Urinary bladder (tissue), 4 donors: ENCODE data around the gene EEF2KMT. TPM values are rescaled to one million over a fixed set of nuclear protein-coding genes. Genes with fewer than 3 reads are reported as not detected.
"Not testable (repeated sequence)": the region's sequence is repeated elsewhere in the genome, so short reads cannot be mapped to it uniquely, and the experiment has no call there.

Experiments used
- DNase-seq: peaks from one replicate; pipeline ENCODE4 v3.0.0-alpha.2; 2015; ENCODE audit errors: extremely low spot score
- H3K27ac ChIP-seq: one replicate; pipeline ENCODE4 v1.5.1; 2013; ENCODE audit warnings: low read depth, mild to moderate bottlenecking, moderate library complexity
- H3K36me3 ChIP-seq: one replicate; pipeline ENCODE4 v1.6.1; 2013; ENCODE audit warnings: mild to moderate bottlenecking, moderate library complexity; ENCODE audit not compliant: insufficient read depth
- H3K4me1 ChIP-seq: one replicate; pipeline ENCODE4 v1.6.1; 2013; ENCODE audit warnings: mild to moderate bottlenecking, moderate library complexity; ENCODE audit not compliant: insufficient read depth
- H3K4me3 ChIP-seq: one replicate; pipeline ENCODE4 v1.5.1; 2013; ENCODE audit warnings: low read depth, low read length
- WGBS: extraction: QIAGEN DNeasy Blood & Tissue Kit; methylation state at CpG from one replicate; pipeline ENCODE4 v1.1.7; 2013; 5-methylcytosine and 5-hydroxymethylcytosine counted together
- polyA plus RNA-seq: library from polyadenylated mRNA; stranded (reverse); fragments of 200-250 nt; gene quantifications from one replicate; pipeline ENCODE4 v1.2.3, GENCODE V29; 2013
- total RNA-seq: library from RNA; depleted of rRNA; stranded (reverse); fragments of >200 nt; gene quantifications from one replicate; pipeline ENCODE4 v1.2.3, GENCODE V29; 2014
- donor health status: healthy with polysubstance abuse.
- donor health status: healthy.

EEF2KMT gene, protein sequence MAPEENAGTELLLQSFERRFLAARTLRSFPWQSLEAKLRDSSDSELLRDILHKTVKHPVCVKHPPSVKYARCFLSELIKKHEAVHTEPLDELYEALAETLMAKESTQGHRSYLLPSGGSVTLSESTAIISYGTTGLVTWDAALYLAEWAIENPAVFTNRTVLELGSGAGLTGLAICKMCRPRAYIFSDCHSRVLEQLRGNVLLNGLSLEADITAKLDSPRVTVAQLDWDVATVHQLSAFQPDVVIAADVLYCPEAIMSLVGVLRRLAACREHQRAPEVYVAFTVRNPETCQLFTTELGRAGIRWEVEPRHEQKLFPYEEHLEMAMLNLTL
- total RNA-seq (4.6 TPM), polyA plus RNA-seq (11.2 TPM)

DNA sequence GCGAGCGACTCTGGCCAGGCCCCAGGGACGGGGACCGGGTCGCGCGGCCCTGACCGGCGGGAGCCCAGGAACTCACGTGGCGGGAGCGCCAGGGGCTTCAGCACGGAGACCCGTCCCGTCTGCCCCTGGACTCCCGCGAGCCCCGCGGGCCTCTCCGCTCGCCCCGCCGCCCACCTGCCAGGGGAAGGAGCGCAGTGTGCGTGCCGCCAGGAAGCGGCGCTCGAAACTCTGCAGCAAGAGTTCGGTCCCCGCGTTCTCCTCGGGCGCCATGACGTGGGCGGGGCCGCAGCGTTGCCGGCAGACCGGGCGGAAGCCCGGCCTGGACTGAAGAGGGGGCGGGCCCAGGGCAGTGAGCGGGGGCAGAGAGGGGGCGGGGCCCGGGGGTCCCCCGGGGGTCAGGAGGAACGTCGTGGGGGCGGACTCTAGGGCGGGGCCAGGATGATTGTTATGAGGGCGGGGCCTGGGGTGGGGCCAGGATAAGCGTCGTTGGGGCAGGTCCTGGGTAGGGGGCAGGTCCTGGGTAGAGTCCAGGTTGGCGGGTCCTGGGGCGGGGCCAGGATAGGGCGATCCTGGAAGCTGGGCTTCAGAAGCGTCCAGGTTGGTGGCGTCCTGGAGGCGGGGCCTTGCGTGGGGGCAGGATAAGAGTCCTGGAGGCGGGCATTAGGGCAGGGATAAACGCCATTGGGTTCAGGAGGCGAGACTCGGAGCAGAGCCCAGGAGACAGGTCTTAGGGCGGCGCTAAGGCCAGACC lies at the start of gene EEF2KMT:
Gene EEF2KMT, minus strand, starts transcription at position 326 of the 751 bp plus-strand sequence. Its CDS starts 56 bp downstream, at position 270.
- under 1% methylated on average over 67 of the region's 67 CpGs for WGBS
- H3K27ac ChIP-seq, result peak within 1 kb of the TSS; percentile 80
- H3K4me3 ChIP-seq, result peak within 1 kb of the TSS; percentile 67
- not testable (repeated sequence) for H3K36me3 ChIP-seq, H3K4me1 ChIP-seq
- peak; percentile 98 for DNase-seq

DNA sequence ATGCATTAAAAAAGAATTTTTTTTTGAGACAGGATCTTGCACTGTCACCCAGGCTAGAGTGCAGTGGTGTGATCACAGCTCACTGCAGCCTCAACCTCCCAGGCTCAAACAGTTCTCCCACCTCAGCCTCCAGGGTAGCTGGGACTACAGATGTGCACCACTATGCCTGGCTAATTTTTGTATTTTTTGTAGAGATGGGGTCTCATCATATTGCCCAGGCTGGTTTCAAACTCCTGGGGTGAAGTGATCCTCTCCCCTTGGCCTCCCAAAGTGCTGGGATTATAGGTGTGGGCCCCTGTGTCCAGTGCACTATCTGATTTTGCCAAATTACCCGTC lies 47.0 kb upstream of the EEF2KMT start:
- not testable (repeated sequence) for H3K27ac ChIP-seq, H3K36me3 ChIP-seq, H3K4me3 ChIP-seq, DNase-seq, H3K4me1 ChIP-seq
- WGBS, result 77% methylated on average over 1 of the region's 1 CpG

DNA sequence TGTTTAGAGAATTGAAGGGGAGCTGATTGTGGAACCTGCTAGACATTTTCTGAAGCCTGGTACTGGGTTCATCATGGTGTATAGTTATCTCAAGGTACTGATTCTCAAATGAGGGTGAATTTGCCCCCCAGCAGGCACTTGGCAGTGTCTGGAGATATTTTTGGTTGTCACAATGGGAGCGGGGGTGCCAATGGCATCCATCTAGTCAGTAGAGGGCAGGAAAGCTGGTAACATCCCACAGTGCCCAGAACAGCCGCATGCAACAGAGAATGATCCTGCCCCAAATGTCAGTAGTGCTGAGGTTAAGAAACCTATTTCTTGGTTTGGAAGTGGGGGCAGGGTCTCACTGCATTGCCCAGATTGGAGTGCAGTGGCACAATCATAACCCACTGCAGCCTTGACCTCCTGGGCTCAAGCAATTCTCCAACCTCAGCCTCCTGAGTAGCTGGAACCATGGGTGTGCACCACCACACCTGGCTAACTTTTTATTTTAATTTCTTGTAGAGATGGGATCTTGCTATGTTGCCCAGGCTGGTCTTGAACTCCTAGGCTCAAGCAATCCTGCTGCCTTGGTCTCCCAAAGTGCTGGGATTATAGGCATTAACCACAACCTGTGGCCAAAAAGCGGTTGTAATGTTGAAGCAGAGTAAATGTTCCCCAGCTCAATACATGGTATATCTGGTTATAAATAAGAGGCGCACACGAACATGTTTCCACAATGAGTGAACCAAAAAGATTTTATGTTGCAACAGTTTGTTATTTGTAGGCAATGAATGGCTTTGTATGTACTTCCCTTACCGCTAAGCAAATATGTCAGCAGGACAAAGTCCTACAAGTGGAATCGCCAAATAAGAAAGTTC lies 46.4 kb upstream of the EEF2KMT start:
- Histone ChIP-seq H3K27ac (no peak overlapping the region), H3K36me3 (no peaks in the 10 kb centered on the region), H3K4me1 (no peaks in the 10 kb centered on the region), H3K4me3 (no peak overlapping the region)
- WGBS, result 76% methylated on average over 7 of the region's 7 CpGs
- no peak for DNase-seq

DNA sequence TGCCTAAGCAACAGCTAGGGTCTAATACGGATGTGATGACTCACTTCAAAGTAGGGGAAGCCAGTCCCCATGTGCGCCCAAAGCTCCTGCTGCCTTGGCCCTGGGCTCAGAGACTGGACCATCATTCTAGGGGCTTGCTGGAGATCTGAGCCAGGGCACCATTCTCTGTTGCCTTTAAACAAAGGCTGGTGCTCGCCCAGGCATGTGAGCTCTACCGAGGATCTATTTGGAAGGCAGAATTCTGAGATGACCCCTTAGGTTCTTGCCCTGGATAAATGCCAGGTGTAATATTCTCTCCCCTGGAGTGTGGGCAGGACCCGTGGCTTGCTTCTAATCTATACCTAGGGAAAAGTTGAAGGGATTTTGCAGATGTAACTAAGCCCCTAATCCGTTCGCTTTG lies 42.6 kb upstream of the EEF2KMT start:
- DNase-seq, H3K36me3 ChIP-seq, H3K27ac ChIP-seq, H3K4me3 ChIP-seq, H3K4me1 ChIP-seq: not testable (repeated sequence)
- 61% methylated on average over 7 of the region's 7 CpGs for WGBS

DNA sequence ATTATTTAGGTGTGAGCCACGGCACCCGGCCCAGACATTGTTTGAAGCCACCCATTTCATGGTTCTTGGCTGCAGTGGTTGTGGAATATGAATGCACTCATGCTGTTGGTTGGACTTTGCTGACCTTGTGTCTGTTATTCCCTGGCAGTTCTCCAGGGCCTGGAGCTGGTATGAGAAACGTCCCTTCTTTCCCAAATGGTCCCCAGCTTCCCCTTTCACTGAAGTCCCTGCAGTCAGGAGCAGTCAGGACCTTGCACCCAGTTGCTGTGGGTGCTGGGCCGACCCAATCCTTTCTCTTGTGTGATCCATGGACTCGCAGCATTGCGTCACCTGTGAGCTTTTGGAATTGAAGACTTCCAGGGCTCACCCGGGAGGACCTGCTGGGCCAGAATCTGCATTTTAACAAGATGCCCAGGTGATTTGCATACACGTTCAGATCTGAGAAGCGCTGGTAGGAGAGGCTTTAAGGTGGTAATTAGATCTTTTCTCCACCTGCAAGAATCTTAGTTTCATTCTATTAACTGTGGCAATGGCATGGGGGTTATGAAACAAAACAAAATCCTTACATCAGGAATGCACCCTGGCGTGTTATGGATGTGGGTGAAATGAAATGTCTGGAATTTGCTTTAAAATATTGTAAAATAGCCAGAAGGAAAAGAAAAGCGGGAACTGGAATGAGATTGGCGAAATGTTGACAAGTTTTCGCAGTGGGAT lies 37.3 kb upstream of the EEF2KMT start:
- 38% methylated on average over 13 of the region's 13 CpGs for WGBS
- H3K4me1 ChIP-seq, H3K27ac ChIP-seq, H3K36me3 ChIP-seq, DNase-seq, H3K4me3 ChIP-seq: not testable (repeated sequence)

DNA sequence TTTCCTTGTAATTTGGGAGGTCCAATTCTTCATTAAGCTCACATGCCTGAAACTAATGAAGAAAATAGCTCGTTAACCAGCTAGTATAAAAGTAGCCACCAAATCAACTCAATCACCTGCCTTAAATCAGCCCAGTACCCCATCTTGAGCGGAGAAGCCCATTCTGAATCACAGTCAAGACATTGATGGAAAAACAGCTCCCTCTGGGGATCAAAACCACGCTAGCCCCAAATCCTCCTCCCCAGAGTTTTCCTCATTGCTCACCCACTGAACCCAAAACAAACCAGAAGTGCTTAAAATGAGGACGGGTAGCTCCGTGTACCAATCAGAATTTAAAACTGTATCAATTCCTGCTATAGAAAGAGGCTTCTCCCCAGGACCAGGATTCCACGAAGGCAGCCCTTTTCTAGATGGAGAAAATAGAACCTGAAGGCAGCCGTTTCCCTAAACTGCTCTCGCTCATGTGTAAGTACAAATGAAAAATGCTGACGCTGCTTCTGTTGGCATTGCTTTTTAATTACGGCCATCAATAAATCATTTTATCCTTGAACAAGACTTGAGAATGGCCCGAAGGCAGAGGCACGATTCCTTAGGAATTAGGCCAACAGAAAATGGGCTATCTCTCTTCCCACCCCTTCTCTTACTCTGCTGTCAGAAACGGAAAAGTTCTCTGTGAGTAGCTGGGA lies 35.5 kb upstream of the EEF2KMT start:
- H3K4me3 ChIP-seq, DNase-seq, H3K36me3 ChIP-seq, H3K27ac ChIP-seq, H3K4me1 ChIP-seq: not testable (repeated sequence)
- 38% methylated on average over 13 of the region's 13 CpGs for WGBS

DNA sequence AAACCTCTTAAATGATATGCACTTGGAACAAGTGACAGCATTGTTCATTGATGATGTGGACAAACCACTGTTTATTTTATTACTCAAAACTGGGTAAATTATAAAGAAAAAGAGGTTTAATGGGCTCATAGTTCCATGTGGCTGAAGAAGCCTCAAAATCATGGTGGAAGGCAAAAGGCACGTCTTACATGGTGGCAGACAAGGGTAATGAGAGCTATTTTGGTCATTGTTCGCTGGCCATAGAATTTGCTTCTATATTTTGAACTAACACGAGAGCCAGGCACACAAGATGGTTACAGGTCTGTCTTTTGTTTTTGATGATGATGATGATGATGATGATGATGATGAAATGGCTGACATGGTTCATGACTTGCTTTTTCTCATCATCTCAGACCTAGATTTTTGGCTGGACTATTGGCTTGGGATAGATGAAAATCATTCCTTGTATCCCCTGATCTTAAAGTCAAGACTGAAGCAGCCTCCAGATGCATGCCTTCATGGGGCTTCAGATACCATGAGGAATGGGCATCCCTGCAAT lies 33.9 kb upstream of the EEF2KMT start:
- not testable (repeated sequence) for H3K27ac ChIP-seq, H3K4me3 ChIP-seq, H3K4me1 ChIP-seq, DNase-seq, H3K36me3 ChIP-seq
- WGBS, result 86% methylated on average over 3 of the region's 3 CpGs

DNA sequence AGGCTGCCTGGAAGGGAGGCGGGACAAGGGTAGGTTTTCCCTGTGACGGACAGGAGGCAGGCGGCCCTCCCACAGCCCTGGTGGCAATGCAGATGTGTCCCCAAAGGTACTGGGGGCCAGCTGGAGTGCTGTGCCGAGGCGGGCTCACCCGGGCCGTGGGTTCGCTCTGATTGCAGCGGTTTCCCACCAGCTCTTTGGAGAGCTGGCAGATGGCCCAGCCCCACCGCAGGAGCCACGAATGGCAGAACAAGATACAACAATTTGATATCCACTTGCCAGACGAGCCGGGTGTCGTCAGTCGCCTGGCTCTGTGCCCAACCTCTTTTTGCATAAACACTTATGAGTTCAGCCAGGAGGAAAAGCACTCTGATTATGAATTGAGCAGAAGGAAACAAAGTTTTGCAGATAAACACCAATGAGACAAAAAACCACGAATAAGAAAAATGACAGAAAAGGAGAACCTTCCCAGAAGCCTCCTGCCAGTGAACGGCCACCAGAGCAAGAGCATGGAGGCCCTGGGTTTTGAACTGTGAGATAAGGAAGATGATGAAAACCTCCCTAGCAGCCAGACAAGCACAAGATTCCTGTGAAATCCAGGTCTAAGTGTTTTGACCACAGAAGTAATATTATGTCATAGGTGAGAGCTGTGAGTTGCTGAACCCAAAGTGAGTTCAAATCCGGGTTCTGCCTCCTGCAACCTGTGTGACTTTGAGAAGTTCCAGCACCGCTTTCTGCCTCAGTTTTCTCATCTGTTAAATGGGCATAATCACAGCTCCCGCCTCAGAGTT lies 19.9 kb upstream of the EEF2KMT start:
- not testable (repeated sequence) for H3K4me3 ChIP-seq, H3K36me3 ChIP-seq, DNase-seq, H3K4me1 ChIP-seq, H3K27ac ChIP-seq
- 15% methylated on average over 20 of the region's 20 CpGs for WGBS

DNA sequence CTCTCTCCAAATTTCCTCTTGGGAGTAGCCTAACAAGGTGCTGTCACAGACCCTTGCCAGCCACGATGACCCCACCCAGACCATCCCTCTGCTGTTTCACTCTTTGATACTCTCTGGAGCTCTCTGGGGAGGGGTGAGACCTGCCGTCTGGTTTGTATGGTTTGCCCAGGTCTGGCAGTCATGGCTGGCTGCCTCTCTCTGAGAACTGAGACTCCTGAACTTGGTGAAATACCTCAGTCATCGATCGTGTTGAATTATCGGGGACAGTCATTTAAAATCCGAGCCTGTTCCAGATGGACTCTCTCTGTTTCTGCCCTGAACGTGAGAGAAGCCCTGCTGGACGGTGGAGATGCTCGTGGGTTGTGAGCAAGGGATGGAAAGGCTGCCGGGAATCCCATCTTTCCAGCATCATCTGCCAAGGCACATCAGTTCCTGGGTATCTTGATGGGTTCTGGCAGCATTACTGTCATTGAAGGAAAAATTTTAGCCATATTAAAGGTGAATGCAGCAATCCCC lies 19.2 kb upstream of the EEF2KMT start:
- peak overlapping the region; percentile 16 for H3K27ac ChIP-seq
- H3K4me1 ChIP-seq, H3K4me3 ChIP-seq, DNase-seq, H3K36me3 ChIP-seq: not testable (repeated sequence)
- 34% methylated on average over 10 of the region's 10 CpGs for WGBS

DNA sequence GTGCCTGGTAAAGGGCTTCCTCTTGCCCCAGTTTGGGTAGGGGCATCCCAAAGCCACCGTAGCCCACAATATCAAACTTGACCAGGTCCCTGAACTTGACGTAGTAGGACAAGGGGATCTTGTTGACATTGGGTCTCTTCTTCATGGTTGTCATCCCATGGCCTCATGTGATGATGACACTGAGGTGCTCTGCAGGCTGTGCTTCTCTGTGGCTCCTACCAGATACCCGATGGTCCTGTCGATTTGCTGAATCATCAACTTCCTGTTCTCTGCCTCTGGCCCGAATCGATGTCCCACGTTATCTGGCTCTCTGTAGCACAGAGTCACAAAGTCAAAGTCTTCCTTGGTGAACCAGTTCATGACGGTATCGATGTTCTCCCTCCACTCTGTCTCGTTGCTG lies 13.3 kb upstream of the EEF2KMT start:
- DNase-seq, H3K27ac ChIP-seq, H3K36me3 ChIP-seq, H3K4me1 ChIP-seq, H3K4me3 ChIP-seq: not testable (repeated sequence)
- WGBS, result 85% methylated on average over 10 of the region's 10 CpGs

DNA sequence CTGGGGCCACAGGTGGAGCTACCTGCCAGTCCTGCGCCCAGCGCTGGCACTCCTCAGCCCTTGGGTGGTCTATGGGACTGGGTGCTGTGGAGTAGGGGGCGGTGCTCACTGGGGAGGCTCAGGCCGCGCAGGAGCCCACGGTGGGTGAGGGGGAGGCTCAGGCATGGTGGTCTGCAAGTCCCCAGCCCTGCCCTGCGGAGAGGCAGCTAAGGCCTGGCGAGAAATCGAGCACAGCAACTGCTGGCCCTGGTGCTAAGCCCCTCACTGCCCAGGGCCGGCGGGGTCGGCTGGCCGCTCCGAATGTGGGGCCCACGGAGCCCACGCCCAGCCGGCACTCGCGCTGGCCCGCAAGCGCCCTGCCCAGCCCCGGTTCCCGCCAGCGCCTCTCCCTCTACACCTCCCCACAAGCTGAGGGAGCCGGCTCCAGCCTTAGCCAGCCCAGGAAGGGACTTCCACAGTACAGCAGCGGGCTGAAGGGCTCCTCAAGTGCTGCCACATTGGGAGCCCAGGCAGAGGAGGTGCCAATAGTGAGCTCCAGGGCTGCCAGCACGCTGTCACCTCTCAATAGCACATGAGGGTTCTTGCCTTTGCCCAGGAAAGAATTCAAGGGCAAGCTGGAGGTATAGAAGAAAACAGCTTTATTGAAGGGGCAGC lies 11.0 kb upstream of the EEF2KMT start:
- no peaks in the 10 kb centered on the region for H3K36me3 ChIP-seq
- H3K4me1 ChIP-seq, result no peaks in the 10 kb centered on the region
- DNase-seq, result no peak
- WGBS, result 91% methylated on average over 27 of the region's 27 CpGs
- no peak overlapping the region for H3K27ac ChIP-seq
- no peak overlapping the region for H3K4me3 ChIP-seq
